NAMALWA (cell line): Measurements from ENCODE around the gene LRRC1.
"Not testable (repeated sequence)": the region's sequence is repeated elsewhere in the genome, so short reads cannot be mapped to it uniquely, and the experiment has no call there.

Experiments
- DNase-seq: peaks from one replicate; pipeline ENCODE4 v3.0.0-alpha.2; 2015; ENCODE audit warnings: low spot score

The LRRC1 gene

DNA sequence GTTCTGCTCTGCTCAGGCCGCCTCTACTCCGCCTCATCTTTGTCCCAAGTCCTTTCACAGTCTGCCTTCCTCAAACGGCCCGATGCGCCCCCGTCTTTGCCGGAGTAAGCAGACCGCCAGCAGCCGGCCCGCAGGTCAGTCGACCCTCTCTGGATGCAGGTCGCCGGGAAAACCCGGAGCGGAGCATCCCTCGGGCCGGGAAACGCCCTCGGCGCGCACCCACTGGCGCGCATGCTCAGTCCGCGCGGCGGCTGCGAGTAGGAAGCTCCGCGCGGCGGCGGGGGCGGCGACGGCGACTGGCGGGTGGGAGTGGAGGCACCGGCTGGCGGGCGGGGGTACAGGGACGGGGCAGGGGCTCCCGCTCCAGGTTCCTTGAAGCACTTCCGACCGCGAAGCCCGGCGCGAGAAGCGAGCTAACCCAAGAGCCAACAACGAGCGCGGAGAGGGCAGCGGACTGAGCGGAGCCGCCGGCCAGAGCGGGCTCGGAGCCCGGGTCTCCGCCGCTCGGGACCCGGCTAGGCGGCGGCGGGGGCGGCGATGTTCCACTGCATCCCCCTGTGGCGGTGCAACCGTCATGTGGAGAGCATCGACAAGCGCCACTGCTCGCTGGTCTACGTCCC is at the start of gene LRRC1:
Gene LRRC1, plus strand, starts transcription at position 286 of the 620 bp plus-strand sequence. Its CDS starts 252 bp downstream, at position 538.
- peak; percentile 92 for DNase-seq

DNA sequence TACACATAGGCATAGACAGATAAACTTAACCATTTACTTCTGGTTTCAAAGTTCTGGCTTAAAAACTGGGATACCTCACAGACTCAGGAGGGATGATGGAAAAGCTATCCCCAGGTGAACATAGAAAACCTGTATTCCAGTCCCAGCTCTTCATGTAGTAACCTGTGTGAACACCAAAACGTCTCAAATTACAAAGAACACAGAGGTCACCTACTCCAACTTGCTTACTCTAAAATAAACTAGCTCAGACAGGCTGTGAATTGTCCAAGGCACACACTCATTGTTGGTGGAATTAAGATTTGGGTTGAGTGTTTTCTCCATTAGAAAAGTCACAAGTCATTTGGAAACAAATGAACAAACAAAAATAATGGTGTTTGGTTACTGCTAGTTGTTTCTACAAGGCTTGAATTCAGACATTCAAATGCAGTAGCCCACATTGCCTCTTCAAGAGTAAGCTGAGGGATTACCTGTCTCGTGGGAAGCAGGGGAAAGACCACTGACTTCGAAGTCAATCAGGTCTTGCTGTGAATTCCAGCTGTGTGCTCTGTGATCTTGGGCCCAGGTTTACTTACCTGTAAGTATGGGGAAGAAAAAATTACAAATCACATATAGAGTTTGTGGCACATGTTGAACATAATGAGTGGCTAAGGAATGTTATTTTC is 48.2 kb upstream of the LRRC1 start:
- DNase-seq = no peak

DNA sequence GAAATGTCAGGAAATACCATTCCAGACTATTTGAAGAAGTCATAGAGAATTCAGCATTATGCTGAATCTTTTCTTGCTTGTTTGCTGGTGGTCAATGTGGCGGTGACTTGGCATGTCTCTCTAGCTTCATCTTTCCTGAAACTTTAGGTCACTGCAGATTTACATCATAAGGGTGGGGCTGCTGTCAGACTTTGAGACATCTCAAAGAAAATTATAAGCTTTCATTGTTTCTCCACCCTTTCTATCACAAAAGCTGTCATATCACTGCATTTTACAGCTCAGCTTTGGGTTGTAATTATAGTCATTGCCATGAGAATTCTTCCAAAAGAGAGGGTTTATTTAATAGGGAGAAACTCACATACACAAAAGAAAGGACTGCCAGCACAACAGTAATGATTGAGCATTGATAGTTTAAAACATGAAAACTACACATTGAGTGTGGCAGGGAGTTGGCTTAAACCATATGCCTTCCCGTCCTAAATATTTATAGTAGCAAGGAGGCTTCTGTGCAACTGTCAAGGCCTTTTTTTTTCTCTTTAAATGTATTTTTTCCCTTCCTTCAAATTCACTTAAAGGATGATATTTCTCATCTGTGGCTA is 44.7 kb upstream of the LRRC1 start:
- no peak for DNase-seq

DNA sequence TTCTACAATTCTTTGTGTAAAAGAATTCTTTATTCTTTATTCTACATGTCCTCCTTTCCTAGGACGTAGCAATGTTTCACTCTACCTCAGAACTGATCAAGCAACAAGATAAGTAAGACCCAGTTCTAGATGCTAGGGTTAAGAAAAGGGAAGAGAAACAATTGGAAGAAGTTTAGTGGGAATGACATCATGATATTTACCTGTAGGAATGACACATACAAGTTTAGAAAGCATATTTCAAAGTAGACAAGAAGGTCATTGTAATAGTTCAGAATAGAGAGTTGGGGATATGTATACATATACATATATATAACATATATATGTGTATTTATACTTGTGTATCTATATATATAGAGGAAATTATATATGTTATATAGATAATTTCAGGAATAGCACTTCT is 43.4 kb upstream of the LRRC1 start:
- no peak for DNase-seq

DNA sequence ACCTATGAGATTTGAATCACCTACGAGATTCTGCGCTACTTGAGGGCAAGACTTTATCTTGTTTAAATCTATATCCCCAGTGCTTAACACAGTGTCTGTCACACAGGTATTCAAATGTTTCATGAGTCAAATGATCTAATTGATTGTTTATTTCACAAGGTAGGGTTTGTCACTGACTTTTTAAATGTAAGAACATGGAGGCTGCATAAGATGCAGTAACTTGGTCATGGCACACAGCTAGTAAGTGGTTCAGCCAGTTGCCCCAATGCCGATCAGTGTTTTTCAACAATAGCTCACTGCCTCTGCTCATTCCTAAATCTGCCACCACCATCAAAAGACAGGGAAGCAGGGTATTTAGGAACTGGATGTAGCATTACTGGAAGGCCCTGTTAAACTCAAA is 42.4 kb upstream of the LRRC1 start:
- DNase-seq = no peak

GRCh38 chr6:53752856-53753255 is 41.9 kb upstream of the LRRC1 start:
- DNase-seq = no peak

GRCh38 chr6:53754330-53754729 is 40.5 kb upstream of the LRRC1 start:
- no peak for DNase-seq

DNA sequence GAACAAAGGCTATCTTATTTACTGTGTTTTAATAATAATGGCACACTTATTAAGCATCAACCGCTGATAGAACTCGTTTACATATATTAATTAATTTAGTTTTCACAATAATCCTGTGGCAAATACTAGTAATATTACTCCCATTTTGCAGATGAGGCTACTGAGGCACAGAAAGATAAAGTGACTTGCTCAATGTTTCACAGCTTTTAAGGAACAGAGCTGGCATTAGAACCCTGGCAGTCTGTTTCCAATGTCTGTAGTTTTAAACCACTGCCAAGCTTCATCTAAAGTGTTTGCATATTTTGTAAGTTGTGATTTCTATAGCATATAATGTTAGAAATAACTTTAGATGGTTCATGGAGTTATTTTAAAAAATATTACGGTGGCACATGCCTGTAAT is 38.4 kb upstream of the LRRC1 start:
- no peak for DNase-seq

DNA sequence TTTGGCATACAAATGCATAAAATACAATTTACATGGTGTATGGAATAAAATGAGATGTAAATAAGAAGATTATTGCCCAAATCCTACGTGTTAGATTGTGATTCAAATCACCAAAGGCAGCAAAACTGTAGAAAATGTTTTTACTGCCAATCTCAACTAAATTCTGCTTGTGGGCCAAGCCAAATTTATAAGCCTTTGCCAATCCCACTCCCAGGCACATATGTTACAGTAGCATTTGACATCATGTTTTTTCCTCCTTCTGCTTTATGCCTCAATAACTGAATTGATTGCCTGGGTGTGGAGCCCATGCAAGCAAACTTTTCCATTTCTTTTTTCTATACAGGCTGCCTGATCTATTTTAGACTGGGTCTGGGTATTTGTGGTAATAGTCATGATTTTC is 36.3 kb upstream of the LRRC1 start:
- no peak for DNase-seq

- DNase-seq = no peak
Observed at GRCh38 chr6:53761036-53761435, 33.8 kb upstream of the LRRC1 start.

- DNase-seq = no peak
Observed at GRCh38 chr6:53765270-53765669, 29.5 kb upstream of the LRRC1 start.

- no peak for DNase-seq
Observed at GRCh38 chr6:53766930-53767329, 27.9 kb upstream of the LRRC1 start.

GRCh38 chr6:53767941-53768340 is 26.9 kb upstream of the LRRC1 start:
- DNase-seq = no peak

DNA sequence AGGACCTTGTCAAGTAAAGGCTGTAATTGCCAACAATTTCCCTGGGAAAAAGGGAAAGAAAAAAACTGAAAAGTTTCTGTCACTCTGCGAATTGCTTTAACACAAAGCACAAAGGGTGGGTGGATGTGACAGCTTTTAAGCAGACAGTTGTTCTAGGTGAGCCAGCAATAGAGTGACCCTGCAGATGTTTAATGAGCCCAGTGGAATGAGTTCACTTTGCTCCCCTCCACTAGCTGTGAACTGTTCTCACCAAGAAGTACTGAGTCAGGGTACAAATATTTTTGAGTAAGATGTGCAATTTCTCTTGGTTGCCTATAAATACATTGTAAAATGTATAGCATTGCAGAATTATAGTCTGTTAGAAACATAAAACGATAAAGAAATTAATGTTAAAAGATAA is 26.2 kb upstream of the LRRC1 start:
- DNase-seq = no peak

GRCh38 chr6:53770780-53771249 is 24.0 kb upstream of the LRRC1 start:
- DNase-seq = no peak

DNA sequence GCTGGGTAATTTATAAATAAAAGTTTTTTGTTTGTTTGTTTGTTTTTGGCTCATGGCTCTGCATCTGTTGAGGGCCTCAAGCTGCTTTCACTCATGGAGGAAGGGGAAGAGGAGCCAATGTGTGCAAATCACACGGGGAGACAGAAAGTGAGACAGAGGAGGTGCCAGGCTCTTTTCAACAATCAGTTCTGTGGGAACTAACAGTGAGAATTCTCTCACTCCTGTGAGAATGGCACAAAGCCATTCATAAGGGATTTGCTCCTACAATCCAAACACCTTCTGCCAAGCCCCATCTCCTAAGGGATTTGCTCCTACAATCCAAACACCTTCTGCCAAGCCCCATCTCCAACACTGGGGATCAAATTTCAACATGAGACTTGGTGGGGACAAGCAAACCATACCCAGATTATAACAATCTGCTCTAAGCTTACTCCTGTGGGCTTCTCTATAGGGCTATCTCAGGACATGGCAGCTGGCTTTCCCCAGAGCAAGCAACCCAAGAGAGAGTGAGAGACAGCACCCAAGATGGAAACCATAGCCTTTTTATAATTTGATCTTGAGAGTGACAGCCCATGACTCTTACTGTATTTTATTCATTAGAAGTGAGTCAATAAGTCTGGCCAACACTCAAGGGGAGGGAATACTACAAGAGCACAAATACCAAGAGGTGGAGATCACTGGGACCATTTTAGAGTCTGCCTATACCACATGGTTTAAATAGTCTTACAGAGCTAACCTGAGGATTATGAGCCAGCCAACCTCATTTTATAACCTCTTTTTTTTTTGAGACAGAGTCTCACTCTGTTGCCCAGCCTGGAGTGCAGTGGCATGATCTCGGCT is 22.8 kb upstream of the LRRC1 start:
- no peak for DNase-seq

GRCh38 chr6:53773044-53773696 is 21.6 kb upstream of the LRRC1 start:
- DNase-seq = no peak

DNA sequence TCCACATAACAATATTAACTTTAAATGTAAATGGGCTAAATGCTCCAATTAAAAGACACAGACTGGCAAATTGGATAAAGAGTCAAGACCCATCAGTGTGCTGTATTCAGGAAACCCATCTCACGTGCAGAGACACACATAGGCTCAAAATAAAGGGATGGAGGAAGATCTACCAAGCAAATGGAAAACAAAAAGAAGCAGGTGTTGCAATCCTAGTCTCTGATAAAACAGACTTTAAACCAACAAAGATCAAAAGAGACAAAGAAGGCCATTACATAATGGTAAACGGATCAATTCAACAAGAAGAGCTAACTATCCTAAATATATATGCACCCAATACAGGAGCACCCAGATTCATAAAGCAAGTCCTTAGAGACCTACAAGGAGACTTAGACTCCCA is 18.7 kb upstream of the LRRC1 start:
- DNase-seq = not testable (repeated sequence)

GRCh38 chr6:53784991-53785390 is 9.8 kb upstream of the LRRC1 start:
- DNase-seq = not testable (repeated sequence)

GRCh38 chr6:53786832-53787231 is 8.0 kb upstream of the LRRC1 start:
- no peak for DNase-seq

GRCh38 chr6:53790886-53791285 is 3.9 kb upstream of the LRRC1 start:
- no peak for DNase-seq

- DNase-seq = no peak
Observed at GRCh38 chr6:53792016-53792415, 2.8 kb upstream of the LRRC1 start.
